ENCODE results near the gene PRMT7.

DNA sequence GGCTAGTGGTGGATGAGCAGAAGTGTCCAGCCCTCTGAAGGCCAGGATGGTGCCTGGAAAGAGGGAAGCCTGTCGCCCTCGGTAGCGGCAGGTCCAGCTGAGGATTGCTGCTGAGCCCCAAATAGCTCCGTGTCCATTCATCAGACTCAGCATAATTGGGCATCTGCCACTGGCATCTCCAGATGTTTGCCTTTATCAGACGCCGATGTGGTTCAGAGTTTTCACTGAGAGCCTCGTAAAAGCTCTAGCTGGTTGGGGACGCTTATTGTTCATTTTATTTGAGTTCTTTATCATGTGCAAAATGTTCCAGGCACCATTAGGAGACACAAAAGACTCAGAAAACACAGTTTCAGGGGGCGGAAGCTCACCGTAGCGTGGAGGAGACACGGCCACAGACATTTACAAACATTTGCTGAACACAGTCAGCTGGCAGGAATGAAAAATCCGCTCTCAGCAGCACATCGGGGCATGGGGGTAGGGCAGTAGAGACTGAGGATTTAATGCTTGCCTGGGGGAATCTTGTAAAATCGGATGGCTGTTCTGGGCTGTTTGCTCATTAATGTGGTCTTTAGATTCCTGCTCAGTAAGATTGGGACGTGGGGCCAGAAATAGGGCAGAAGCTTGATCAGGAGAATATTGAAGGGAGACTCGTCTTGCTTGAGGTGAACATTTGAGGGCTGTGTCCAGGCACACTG, 95.8 kb downstream of the PRMT7 start:
- TF ChIP-seq, protein P1, sequence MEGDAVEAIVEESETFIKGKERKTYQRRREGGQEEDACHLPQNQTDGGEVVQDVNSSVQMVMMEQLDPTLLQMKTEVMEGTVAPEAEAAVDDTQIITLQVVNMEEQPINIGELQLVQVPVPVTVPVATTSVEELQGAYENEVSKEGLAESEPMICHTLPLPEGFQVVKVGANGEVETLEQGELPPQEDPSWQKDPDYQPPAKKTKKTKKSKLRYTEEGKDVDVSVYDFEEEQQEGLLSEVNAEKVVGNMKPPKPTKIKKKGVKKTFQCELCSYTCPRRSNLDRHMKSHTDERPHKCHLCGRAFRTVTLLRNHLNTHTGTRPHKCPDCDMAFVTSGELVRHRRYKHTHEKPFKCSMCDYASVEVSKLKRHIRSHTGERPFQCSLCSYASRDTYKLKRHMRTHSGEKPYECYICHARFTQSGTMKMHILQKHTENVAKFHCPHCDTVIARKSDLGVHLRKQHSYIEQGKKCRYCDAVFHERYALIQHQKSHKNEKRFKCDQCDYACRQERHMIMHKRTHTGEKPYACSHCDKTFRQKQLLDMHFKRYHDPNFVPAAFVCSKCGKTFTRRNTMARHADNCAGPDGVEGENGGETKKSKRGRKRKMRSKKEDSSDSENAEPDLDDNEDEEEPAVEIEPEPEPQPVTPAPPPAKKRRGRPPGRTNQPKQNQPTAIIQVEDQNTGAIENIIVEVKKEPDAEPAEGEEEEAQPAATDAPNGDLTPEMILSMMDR (IDR thresholded peaks at IDR 0.05), result no peak
- TF ChIP-seq EZH2 (IDR thresholded peaks at IDR 0.05; ENCODE audit: borderline replicate concordance, insufficient read depth, low read depth, low read length, poor library complexity, severe bottlenecking), result no peak
